ENCODE measurements around the gene UBAC2.

The UBAC2 gene

GRCh38 chr13:99421758-99422585, 221.3 kb downstream of the UBAC2 start:
- DNase-seq, result no peak

- no peak for DNase-seq
Observed at GRCh38 chr13:99422586-99423220, 222.0 kb downstream of the UBAC2 start.

GRCh38 chr13:99425485-99426341, 225.1 kb downstream of the UBAC2 start:
- no peak for DNase-seq

- no peak for DNase-seq
Observed at GRCh38 chr13:99426426-99426825, 225.8 kb downstream of the UBAC2 start.

DNA sequence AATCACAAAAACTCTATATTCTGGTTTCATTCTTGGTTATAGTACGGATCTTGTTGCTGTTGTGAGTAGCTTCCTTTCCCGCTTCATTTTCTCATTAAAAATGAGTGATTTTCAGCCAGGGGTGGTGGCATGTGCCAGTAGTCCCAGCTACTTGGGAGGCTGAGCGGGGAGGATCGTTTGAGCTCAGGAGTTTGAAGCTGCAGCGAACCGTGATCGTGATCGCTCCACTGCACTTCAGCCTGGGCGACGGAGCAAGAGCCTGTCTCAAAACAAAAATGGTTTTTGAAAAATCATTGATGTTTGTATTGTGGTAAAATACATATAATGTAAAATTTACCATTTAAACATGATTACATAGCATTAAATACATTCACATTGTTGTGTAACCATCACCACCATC, 229.0 kb downstream of the UBAC2 start:
- DNase-seq, result no peak

DNA sequence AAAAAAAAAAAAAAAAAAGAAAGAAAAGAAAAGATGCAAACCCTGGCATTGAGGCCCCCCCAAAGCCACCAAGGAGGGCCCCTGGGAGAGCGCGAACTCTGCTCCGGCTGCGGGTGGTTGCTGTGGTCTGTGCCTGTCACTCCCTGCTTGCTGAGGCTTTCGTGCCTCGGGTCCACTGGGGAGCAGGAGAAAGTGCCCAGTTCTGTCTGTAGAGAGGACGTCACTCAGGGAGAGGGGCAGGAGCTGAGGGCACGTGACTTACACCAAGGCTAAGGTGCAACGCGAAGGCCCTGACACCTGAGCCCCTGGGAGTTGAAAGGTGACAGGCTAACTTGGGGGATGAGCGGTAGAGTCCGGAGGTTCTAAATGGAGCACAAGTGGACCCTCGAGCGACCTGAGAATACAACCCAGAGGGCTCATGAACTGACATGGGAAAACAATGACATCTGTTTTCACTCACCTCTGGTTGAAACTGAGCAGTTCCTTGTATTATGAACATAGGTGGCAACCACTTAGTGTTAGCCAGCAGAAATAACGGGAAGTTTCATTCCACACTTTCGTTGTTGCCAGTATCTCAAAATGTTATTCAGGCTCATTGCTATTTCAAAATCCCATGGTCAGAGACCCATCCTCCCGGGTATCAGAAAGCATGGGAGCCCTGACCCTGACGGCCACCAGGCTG, 231.4 kb downstream of the UBAC2 start:
- no peak for DNase-seq

DNA sequence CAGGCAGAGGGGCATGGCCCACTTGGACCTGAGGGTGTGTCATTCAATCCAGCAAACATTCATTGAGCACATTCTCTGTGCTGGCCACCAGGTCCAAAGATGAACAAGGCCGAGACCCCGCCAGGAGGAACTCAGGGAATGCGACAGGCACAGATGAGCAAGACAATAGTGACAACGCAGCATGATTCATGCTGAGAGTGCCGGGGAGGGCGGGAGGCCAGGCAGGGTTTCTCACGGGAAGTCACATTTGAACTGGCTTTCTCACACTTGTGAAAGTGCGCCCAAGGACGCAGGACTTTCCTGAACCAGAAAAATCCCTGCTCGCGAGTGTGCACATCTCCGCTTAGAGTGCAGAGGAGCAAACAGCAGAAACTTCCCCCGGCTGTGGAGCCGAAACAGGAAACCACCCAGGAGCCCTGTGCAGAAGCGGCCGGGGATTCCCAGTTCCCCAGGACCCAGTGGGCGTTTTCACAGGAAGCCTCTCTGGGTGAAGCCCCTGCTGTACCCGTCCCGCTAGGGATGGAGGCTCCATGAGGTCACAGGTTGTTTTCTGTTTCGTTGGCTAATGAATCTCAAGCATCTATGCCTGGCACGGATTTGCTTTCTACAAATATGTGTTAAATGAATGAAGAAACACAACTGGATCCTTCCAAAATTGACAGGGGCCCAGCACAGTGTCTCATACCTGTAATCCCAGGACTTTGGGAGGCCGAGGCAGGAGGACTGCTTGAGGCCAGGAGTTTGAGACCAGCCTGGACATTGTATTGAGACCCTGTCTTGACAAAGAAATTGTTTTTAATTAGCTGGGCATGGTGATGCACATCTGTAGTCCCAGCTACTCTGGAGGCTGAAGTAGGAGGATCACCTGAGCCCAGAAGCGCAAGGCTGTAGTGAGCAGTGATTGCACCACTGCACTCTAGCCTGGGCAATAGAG, 232.2 kb downstream of the UBAC2 start:
- peak; percentile 37 for DNase-seq

GRCh38 chr13:99433543-99434075, 233.0 kb downstream of the UBAC2 start:
- DNase-seq, result no peak

DNA sequence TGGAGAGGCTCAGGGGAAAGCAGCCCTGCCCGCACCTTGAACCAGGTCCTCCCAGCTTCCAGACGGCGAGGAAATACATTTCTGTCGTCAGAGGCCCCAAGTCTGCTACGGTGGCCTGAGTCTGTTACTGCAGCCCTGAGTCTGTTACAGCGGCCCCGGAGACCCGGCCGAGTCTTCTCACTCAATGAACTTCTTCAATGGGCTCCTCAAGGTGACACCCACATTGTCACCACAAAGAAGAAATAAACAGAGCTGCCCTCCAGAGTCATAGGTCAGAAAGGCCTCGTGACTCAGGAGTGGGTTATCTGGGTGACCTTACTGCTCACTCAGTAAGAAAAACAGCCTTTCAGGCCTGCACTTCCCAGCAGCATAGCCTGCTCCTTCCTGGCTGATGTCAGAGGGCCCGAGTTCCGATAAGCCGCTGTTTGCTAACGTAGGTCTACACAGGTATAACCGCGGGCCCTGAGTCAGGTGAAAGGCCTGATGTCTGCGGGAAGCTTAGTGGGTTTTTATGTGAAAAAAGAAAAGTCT, 233.7 kb downstream of the UBAC2 start:
- no peak for DNase-seq

GRCh38 chr13:99435116-99435515, 234.5 kb downstream of the UBAC2 start:
- DNase-seq, result no peak

DNA sequence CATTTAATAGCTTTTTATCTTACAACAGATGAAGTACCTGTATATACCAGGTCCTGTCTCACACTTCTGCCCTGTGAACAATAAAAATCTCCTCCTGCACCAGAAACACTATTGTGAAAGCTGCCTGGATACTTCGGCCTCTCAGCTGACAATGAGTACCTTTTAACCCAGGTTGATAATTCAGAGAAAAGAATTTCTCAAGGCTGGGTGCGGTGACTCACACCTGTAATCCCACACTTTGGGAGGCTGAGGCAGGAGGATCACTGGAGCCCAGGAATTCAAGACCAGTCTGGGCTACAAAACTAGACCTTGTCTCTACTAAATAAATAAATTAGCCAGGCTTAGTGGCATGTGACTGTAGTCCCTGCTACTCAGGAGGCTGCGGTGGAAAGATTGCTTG, 235.3 kb downstream of the UBAC2 start:
- no peak for DNase-seq

Measured in T1000 (cell line).